ENCODE results near the gene HOXB7.
A peak's percentile ranks its signal among the peaks of the same experiment; 100 is the strongest.

HOXB7 gene

DNA sequence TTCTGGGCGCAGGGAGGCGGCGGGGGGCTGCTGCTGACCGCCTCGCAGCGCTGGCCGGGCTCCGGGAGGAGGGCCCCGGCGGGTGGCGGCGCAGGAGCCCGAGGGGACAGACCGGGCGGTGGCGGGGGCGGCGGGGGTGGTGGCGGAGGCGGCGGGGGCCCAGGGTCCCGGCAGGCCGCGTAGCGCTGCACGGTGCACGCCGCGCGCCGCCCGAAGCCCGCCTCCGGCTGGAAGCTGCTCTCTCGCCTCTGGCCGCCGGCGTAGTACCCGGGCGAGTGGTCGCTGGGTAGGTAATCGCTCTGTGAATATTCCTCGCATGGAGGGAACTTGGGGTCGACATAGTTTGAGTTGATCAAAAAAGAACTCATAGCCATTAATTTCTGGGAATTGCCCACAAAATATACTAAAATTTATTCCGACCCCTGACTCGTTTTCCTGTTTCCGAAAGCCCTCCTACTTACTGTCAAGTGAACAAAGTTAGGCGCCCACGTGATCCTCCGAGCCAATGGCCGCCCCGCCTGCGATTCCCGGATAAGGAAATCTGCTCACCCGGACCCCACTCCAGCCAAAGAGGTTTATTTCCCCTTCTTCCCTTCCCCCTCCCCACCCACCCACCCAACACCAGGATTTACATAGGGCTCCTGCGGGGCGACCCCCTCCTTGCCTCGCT is 32.7 kb downstream of the HOXB7 start, which contains the start of gene HOXB4:
HOXB4 (minus strand) TSS at position 405 of the 670 bp plus-strand sequence; CDS start at position 374, 31 bp downstream.
- peak; percentile 32 for DNase-seq

DNA sequence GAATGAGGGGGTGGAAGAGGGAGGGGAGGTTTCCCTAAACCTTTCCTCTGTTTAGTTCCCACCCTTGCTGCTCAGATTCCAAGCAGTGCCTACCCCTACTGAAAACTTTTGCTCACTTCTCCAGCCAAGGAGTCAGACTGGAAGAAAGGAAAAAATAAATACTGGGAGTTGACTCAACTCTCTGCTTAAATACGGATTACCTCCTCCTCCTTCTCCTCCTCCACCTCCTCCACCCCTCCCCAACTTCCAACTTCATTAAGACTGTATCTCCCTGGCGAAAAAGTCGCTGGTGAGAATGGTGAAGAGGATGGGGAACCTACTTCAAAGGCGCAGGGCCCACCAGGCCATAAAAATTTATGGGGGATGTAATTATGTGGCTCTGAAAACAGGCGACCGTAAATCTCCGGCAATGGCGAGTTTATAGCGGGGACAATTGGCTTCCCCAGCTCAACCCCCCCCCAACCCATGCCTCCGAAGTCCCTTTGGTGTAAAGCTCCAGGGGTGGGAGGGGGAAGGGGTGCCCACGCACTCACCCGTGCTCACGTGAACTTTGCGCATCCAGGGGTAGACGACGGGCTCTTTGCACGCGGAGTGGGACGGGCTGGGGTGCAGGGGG is 33.4 kb downstream of the HOXB7 start:
- DNase-seq = no peak

DNA sequence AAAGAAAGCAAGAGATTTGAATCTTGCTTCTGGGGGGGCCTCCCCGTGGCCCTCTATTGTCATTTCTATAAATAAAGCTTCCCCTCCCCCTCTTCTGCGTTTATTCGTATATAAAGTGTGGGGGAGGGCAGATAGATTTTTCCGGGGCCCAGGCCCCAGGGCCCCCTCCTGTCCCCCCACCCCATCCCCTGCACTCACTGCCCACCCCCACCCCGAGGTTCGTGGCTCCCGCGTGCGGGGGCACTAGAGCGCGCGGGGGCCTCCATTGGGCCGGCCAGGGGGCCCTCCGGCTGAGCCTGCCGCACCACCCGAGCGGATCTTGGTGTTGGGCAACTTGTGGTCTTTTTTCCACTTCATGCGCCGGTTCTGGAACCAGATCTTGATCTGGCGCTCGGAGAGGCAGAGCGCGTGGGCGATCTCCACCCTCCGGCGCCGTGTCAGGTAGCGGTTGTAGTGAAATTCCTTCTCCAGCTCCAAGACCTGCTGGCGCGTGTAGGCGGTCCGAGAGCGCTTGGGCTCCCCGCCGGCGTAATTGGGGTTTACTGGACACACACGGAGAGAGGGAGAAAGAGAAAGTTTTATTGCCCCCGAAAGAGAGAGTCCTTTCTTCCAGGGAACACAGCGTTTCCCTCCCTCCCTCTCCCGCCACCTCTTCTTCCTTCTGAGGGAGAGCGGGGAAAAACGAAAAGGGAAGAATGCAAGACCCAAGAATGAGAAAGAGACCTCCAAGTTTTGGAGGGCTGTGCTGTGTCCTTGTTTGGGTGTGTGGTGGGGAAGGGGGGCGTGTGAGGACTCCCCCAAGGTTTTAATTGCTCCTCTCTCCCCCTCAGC is 34.1 kb downstream of the HOXB7 start:
- DNase-seq = no peak

DNA sequence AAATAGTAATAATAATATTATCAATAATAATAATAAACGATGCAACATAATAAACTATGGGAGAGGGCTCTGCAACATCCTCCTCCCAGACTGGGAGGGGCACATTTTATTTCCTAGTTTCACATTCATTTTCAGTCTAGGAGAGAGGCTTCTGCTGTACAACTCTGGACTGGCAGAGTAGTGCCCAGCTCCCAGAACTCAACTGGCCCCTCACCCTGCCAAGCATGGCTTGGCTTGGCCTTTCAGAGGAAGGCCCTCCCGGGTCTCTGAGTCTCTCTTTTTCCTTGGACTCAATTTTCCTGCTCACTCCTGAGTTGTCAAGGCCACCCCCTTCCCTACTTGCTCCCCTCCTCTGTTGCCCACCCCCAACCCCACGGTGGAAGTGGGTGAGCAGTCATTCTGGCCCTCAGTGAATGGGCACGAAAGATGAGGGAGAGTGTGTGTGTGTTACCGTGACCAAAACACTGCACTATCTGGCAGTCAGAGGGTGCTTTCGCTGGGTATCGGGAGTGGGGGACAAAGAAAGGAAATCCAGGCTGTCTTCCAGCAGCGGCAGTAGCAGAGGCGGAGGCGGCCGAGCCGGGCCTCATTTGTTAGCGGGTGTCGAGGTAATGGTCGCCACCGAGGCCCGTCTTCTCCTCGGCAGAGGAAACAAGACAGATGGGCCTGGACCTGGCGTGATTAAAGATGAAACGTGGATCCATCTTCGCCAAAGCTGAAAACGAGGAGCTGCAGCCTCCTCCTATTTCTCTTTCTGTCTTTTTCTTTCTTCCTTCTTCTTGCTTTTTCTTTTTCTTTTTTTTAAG is 34.9 kb downstream of the HOXB7 start:
- DNase-seq = no peak

DNA sequence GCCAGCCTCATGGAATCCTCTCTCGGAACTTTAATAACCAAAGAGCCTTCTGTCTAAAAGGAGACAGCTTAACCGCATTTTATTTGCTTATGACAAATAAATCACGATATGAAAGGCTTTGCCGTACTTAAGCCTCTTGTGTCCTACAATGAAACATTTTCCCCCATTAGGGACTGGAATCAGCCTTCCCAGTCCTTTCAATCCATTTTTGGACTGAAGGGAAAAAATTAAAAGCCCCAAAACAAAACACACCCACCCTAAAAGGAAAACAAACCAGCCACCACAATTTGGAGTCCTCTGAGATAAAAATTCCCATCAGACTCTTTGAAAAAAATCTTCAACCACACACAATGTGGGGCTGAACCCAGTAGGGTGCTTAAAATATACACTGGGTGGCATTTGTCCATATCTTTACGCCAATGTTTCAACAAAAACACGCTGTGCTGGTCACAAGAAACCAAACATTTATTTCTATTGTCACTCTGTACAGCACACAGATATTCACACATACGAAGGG is 35.7 kb downstream of the HOXB7 start:
- no peak for DNase-seq

DNA sequence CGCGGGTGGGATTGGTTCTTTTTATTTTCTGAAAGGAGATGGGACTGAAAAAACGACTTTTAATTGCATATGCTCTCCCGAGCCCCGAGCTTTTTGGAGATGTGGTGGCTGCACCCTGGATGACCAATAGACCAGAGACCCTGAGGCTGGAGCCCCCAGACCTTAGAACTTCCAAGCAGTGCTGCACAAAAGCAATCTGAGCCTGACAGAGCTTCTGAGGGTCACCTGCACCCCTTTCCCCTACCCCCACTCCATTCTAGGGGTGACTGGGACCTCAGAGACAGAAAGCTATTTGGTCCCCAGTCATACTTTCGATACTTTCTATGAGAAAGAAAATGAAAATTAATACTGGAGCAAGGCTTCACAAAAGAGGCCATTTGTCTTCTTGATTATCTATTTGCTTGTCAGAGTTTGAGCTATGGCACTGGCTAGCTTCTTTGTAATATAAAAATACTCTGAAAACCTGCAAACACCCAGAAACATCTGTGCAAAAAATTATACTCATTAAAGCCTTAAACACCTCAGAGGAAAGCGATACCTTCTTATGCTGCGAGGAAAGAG is 36.2 kb downstream of the HOXB7 start:
- no peak for DNase-seq

DNA sequence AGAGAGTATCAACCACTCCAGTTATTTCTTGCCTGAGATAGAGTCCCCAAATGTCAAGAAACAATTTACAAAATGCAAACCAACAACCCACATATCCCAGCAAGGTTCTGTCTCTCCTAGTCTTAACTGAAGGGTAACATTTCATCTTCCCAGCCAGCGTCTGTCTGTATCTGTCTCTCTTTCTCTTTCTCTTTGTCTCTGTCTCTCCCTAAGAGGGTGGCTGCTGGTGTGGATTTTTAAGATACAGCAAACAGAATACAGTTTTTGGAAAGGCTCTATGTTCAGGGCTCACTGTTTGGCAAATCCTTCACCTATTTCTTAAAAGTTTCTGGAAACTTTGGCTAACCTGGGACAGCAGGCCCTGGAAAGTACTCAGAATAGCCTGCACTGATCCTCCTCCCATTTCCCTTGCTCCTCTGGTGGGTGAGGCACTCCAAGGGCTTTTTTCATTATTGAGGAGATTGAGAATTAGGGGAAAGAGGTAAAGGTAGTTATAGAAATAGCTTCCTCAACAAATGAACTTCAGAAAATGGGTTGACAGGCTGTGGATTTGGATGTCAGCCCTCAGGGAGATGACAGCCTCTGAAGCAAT is 38.9 kb downstream of the HOXB7 start:
- no peak for DNase-seq

DNA sequence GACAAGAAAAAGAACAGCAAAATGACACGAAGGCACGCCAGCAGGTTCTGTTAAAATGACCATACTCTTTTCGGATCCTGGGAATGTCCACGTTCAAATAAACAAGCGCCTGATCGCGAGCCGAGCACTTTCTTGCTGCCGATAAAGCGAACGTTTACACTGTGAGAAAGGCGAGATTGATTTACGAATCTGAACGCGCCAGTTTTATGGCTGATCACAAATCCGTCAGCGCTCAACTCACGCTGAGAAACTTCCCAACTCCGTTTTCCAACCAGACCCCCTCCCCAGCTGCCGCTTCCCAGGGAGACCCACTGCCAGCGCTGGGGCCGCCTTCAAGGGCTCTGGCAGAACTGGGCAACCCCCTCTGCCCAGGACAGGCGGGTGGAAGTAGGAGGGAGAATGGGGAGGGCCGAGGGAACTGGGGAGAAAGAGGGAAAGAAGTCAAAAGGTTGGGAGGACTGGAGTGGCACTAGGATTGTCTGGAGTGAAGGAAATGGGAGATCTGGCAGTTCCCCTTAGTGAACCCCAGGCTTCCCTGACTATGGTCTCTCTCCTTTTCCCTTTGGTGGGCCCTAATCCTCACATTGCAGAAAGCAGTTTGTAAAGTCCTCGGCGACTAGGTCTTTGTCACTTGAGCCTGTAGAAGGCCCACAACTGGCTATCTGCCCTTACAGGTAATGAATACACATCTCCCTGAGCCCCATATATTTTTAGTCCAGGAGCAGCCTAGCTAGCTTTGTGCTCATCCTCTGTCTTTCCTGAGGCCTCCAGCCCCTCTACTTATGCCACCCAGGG is 39.6 kb downstream of the HOXB7 start:
- no peak for DNase-seq

DNA sequence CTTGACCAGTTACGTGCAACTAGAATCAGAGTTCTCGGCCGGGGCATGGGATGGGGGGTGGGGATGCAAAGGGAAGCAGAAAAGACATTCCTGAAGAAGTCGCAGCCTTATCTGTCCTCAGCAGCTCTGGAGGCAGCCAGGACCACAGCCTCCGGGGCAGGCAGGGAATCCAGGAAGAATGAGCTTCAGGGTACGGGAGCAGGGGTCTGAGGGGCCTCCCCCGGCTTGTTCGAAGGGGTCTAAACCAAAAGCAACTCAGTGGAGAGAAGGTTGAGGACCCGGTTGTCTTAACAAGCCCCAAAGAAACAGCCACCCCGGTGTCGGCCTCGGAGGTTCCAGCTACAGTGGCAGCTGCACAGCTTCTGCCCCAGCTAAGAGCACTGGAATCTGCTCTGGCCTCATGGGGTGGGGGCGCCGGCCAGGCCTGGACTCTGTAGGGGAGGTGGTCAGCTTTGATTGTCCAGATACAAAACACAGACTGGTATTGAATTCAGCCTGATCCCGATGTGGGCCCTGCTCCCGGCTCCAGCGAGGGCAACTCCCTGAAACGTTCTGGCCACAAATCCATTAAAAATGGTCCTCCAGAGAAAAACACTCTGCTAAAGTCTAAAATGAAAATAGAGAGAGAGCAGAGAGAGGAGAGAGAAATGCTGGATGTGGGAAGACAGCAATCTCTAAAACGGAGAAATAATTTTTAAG is 40.3 kb downstream of the HOXB7 start:
- no peak for DNase-seq

DNA sequence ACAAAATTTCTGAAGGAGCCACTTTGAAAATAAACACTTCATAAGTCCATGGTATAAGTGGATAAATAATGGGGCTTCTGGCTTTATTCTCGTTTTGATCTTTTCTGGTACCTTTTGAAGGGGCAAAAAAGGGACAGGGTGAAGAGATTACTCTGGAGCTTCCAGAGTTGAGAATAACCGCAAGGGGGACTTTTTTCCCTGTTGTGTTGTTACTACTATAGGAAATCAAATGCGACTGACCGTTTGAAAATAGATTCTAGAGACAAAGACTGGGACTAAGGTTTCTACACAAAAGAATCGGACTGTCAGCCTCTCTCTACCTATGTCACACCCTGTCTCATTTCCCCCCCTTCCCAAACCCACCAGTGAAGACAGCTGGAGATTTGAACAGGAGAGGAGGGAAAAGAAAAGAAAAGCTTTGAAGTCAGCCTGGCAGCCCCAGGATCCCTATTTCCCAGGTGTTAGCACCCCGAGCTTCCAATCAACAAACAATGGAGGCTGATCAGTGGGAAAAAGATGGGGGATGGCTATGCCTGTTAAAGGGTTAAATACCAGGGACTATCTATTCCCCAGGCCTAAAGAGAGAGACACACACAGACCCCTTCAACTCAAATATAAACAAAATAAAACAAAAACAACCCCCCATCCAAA is 41.0 kb downstream of the HOXB7 start:
- DNase-seq = no peak

DNA sequence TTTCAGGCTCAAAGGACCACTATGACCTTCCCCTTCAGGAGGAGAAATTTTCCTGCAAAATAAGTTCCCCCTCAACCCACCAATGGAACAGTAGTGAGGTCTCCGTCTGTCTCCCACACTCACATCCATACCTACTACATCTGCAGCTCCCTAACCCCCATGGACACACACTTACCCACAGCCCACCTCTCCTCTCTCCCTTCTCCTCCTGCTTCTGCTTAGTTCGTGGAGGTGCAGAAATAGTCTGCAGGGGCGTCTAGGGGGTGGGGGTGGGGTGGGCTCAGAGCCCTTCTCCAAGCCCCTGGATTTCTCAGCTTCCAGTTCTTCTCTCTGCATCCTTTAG is 41.6 kb downstream of the HOXB7 start:
- DNase-seq = no peak

DNA sequence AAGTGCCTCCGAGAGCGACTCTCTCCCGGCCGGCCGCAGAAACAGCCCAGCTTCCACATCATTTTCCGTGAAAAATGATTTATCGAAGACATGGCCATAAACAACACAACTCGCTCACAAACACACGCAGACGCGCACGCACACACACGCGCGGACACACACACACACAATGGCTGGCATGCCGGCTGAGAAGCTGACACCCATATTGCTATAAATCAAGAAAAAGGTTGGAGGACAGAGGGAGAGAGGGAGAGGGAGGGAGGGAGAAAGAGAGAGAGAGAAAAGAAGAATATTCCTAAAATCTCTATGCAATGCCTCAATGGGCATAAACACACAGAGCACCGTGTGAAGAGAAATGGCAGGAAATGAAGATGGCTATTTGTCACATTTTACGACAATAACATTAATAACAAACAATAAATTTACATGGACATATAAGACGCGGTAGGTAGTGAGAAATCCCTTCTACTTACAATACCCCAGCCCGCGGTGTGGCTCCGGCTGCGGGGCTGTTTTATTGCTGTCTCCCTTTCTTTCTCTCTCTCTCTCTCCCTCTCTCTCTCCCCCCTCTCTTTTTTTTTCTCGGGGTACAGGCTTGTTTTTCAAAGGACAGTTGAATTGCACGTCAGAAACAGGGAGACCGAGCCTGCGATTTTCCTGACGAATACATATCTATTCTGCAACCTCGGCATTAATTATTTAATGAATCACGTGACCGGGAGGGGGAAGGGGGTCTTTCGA is 42.1 kb downstream of the HOXB7 start:
- DNase-seq = no peak

DNA sequence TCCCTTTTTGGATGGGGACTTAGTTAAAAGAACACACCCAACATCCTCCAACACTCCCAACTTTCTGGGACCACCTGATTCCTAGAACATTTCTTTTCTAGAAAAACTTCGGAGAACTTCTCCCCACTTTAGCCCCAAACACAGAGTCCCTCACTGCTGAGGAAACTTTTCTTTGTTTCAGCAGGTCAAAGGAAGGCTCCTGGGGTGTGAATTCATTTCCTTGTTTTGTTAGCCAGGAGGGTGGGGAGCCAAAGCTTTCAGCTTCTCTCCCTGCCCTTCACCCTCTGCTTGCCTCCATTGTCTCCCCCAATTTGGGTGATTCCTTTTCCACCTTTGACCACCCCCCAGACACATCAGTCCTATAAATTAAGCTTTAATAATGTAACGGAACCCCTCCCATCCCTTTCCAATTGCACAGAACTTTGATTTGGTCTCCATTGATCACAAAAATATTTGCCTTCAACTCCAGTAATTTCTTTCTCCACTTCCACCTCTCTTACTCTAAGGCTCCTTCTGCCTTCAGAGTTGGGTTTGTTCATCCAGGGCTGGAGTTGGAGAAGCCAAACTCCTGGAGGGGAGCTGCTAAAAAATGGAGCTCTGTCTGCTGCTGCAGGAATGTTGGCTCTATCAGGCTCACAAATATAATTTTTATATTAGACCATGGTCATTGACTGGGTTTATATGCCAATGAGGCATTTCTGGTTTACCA is 43.0 kb downstream of the HOXB7 start:
- DNase-seq = no peak

DNA sequence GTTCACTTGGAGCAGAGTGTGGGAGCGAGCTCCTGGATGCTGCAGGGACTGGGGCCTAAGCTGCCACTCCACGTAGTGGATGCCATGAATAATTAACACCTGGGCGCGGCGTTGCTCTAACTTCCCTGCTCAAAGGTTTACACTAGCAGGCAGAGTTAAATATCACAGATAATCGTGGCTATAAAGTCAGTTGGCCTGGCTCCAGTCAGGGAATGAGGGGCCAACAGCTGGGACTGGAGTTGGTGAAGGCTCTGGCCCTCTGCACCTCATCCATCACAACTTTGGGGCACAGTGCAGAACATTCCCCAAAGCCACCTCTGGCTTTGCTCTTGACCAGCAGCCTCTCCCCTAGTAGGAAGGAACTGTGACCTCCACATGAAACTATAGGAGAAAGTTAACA is 43.6 kb downstream of the HOXB7 start:
- no peak for DNase-seq

DNA sequence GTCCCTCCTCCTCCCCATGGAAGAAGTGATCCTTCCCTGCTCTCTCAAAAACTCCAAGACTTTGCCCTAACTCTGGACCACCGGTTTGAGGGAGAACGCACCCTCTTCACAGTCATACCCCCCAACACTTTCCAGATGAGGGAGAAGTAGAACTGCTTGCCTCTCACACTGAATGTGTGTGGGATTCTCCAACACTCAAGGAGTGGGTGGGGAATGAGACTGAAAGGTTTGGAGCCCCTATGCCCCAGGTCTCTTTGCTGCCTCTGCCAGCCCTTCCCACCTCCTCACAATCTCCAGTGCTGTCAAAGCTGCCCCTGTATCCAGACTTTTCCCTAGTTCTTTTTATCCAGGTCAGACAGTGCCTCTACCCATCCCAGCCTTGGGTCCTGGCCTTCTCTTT is 44.1 kb downstream of the HOXB7 start:
- DNase-seq = no peak

DNA sequence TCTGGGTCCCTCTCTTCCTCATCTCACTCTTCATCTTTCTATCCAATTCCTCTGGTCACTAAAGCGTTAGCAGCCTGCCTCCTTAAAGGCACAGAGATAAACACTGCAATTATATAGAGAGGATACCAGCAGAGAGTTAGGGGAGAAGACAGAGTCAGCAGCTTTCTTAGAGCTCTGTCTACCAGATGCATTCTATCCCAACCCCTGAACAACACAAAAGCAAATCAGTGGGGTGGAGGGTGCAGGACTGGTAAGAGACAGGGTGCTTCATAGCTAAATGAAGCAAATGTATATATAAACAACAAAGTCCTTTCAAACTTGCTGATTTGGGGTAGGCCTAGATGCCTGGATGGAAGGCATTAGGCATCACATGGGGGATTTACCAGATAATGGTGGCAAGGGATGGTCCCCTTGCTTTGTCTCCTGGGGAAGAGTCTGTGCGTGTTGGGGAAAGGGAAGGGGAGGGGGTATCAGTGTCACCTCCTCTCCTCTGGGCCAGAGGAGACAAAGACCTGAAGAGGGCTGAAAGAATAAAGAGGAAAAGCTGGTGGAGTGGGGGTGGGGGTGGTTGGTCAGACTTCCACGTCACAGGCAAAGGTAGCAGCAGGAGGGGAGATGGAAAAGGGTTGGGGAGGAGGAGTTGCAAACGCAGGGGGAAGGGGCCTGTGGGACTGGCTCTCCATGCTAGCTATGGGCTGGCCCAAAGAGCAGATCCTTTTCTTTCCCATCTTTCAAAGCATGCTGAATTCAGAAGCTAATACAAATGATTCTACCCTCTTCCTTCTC is 44.7 kb downstream of the HOXB7 start:
- DNase-seq = no peak

DNA sequence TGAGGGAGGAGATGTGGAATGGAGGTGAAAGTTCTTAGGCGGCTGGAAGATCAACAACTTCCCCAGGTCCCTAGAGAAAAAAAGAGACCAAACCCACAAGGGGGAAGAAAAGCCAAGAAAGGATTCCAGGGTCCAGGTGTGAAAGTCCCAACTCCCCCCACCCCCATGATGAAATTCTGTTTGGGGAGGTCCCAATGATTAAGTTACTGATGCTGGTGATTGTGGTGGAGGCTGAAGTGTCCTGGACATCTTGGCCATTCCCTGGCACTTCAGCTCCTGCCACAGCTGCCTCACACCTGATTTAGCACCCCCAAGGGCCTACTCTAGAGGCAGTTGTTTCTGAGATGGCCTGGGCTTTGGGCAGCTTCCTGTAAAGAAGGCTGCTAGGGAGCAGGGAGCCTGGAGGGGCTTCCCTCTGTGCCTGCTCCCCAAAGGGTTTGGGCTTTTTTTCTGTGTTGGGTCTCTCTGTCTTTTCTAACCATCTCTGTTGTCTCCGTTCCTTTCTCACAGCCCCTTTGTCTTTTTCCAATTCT is 45.7 kb downstream of the HOXB7 start:
- DNase-seq = no peak

All from CD4-positive, alpha-beta T cell treated with Interferon gamma for 1 hour (primary cell).